ENCODE measurements around the gene CALHM5. TPM values are rescaled to one million over a fixed set of nuclear protein-coding genes. Genes with fewer than 3 reads are reported as not detected.

Gene CALHM5
- total RNA-seq, 4 donors from 2014 or later = 1.8 to 2.9 (median 2.4) TPM

DNA sequence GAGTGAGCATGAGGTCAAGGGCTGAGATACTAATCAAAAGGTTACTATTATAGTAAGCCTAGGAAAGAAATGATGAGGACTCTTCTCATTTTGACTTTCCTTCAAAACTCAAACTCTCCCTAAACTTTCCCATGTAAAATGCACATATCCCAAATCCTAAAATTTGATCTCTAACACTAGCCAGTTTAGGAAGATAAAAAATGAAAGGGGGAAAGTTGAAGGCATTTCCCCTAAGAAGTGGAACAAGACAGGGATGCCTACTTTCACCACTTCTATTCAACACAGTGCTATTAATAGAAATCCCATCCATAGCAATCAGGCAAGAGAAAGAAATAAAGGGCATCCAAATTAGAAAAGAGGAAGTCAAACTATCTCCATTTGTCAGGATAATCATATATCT is 2.9 kb upstream of the CALHM5 start:
- Histone ChIP-seq H3K36me3 (no peaks in the 10 kb centered on the region), H3K27me3 (no peaks in the 10 kb centered on the region), H3K4me3 (no peak overlapping the region), H3K27ac (no peak overlapping the region), H3K9me3 (no peaks in the 10 kb centered on the region), H3K4me1 (no peaks in the 10 kb centered on the region)
- intact Hi-C loops (cut with DNase I; ENCODE audit: low total_unique reads) = no loop called here
- TF ChIP-seq, protein P1, sequence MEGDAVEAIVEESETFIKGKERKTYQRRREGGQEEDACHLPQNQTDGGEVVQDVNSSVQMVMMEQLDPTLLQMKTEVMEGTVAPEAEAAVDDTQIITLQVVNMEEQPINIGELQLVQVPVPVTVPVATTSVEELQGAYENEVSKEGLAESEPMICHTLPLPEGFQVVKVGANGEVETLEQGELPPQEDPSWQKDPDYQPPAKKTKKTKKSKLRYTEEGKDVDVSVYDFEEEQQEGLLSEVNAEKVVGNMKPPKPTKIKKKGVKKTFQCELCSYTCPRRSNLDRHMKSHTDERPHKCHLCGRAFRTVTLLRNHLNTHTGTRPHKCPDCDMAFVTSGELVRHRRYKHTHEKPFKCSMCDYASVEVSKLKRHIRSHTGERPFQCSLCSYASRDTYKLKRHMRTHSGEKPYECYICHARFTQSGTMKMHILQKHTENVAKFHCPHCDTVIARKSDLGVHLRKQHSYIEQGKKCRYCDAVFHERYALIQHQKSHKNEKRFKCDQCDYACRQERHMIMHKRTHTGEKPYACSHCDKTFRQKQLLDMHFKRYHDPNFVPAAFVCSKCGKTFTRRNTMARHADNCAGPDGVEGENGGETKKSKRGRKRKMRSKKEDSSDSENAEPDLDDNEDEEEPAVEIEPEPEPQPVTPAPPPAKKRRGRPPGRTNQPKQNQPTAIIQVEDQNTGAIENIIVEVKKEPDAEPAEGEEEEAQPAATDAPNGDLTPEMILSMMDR (IDR thresholded peaks at IDR 0.05) = no peak
- no peak for TF ChIP-seq POLR2A (IDR thresholded peaks at IDR 0.05)
- no peak for DNase-seq

DNA sequence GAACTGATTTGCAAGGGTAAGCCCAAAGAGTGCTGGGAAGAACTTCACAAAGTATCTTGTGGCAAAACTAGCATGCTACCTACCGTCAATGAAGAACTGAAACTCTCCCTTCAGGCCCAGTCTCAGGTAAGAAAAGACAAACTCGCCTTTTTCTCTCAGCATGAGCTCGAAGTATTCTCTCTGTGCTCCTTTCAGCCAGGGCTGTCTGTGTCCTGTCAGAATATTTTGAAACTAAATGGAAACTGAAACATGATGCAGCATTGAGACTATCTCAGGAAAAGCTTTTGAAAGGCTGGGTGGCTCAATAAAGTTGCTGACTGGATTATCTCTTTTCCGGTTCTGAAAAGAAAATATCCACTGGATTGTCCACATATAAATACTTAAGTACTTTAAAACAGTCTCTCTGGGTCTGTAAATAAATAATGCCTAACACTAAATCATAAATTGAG is 696 bp downstream of the CALHM5 start:
- Histone ChIP-seq H3K27ac (peak overlapping the region; percentile 79 to 84), H3K36me3 (no peaks in the 10 kb centered on the region), H3K27me3 (no peaks in the 10 kb centered on the region), H3K9me3 (no peaks in the 10 kb centered on the region), H3K4me1 (no peaks in the 10 kb centered on the region), H3K4me3 (peak overlapping the region; percentile 10 to 20)
- intact Hi-C loops (cut with DNase I; ENCODE audit: low total_unique reads) = no loop called here
- TF ChIP-seq, protein P1 (IDR thresholded peaks at IDR 0.05) = no peak
- no peak for TF ChIP-seq POLR2A (IDR thresholded peaks at IDR 0.05)
- no peak for DNase-seq

DNA sequence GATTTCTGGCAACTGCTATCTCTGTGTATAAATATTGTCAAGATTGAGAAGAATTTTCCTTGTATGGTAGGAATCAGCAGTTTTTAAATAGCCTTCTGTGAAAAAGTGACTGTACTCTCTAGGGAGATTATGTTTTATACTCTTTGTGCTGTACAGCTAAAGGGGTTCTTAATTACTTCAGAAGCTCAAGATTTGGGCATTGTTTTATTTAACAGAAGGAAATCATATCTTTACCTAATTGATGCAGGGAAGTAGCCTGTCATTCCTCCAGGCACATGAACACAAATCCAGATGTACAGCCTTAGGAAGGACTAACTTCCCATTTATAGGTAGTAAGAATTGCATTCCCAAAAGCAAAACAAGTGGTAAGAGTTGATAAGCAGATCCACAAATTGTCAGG is 1.3 kb downstream of the CALHM5 start:
- peak overlapping the region; percentile 79 to 84 for H3K27ac ChIP-seq
- intact Hi-C loops (cut with DNase I; ENCODE audit: low total_unique reads) = no loop called here
- no peak for TF ChIP-seq POLR2A (IDR thresholded peaks at IDR 0.05)

DNA sequence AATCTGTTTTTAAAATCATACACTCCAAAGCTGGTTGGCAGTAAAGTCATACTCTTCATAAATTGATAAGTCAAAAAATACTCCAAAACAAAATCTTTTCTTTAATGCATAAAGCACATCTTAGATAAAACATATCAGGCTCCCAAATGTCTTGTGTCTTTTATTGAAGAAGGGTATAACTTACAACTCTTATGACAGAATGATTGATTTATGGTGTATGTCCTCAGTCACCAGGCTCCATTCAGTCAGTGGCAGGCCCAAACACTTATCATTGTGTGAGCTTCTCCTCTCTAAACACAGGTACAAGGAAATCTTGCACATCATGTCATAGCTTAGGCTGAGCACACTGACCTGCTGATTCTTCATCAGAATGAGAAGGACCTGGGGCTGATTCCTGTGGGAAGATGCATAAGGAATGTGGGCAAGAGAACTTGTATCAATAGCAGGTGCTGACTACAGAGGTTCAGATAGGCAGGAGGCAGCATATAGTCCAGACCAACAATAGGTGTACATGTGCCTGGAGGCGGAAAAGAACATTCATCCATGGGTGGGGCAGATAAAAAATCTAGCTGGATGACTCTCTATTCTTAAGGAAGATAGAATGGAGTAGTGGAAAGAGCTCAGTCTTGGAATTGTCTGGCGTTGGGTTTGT is 1.9 kb downstream of the CALHM5 start:
- Histone ChIP-seq H3K27ac (peak overlapping the region in 1 of 2 donors; percentile 84), H3K9me3 (no peaks in the 10 kb centered on the region), H3K27me3 (no peaks in the 10 kb centered on the region), H3K4me1 (no peaks in the 10 kb centered on the region), H3K36me3 (no peaks in the 10 kb centered on the region), H3K4me3 (no peak overlapping the region)
- intact Hi-C loops (cut with DNase I; ENCODE audit: low total_unique reads) = no loop called here
- TF ChIP-seq POLR2A (IDR thresholded peaks at IDR 0.05) = no peak
- TF ChIP-seq, protein P1 (IDR thresholded peaks at IDR 0.05) = no peak
- no peak for DNase-seq

More for the DNA sequence above, 1.3 kb downstream of the CALHM5 start:
- DNase-seq = no peak
- Histone ChIP-seq H3K4me1 (no peaks in the 10 kb centered on the region), H3K36me3 (no peaks in the 10 kb centered on the region), H3K27me3 (no peaks in the 10 kb centered on the region), H3K4me3 (peak overlapping the region in 1 of 2 donors; percentile 20), H3K9me3 (no peaks in the 10 kb centered on the region)

DNA sequence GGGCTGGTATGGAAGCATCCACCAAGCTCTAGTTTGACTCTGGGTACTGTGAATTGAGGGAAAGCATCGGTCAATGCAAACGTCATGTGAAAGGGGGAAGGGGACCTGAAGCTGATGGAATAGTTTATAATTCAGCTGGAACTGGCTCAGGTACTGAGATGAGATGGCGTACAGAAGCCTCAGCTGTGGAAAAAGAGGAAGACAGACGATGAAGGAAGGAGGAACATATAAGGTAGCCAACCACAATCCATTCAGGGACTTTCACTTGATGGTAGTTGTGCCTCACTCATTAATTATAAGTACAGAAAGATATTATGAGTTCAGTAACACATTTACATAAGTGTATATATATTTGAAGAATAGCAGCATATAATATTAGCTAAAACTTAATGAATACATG is 2.7 kb downstream of the CALHM5 start:
- H3K36me3 ChIP-seq = no peaks in the 10 kb centered on the region
- H3K27me3 ChIP-seq = no peaks in the 10 kb centered on the region
- H3K4me3 ChIP-seq = no peak overlapping the region
- no peak overlapping the region for H3K27ac ChIP-seq
- intact Hi-C loops (cut with DNase I; ENCODE audit: low total_unique reads) = no loop called here
- DNase-seq = no peak
- no peaks in the 10 kb centered on the region for H3K9me3 ChIP-seq
- no peak for TF ChIP-seq POLR2A (IDR thresholded peaks at IDR 0.05)
- TF ChIP-seq, protein P1 (IDR thresholded peaks at IDR 0.05) = no peak
- no peaks in the 10 kb centered on the region for H3K4me1 ChIP-seq
